GM18526 (cell line): Measurements from ENCODE around the gene BPIFA3.

Experiments
- POLR2A ChIP-seq: IDR thresholded peaks from 3 replicates; pipeline ENCODE4 v1.6.1; 2011; ENCODE audit not compliant: insufficient read length; ENCODE audit errors: extremely low read depth

BPIFA3 gene

DNA sequence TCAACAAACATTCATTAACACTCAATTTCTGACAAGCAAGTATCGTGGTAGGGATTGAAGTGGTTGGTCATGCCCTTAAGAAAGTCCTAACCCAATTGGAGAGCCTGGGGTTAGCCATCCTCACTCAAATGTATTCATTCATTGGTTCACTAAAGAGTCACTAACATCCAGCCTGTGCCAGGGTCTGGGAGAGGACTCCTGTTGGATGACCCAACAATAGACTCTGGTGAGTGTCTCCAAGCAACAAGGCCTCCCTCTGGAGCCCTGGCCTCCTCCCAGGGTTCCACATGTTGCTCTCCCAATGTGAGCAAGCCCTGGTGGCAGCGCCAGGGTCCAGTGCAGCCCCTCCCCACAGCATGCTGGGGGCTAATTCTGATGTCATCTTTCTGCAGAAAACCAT, at the start of gene BPIFA3:
Gene BPIFA3, plus strand, starts transcription at position 301 of the 400 bp plus-strand sequence. CDS start 185 bp downstream, outside the sequence.
- TF ChIP-seq POLR2A = no peak

DNA sequence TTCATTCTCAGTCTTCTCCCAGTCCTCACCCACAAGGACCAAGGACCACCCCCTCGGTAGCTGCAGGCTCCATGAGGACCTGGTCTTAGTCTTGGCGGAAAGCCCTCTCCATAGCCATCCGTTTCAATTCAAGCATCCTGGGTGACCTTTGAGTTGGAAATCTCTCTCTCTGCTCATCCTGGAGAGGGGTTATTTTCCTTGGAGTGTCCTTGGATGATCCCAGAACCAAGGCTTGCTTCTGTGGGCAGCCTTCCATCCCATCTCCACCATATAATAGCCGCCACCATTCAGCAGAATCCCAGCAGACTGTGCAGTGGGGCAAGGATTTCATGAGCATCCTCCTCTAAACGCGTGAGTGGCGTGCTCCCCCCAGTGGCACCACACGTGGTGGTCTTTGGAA, 49.3 kb upstream of the BPIFA3 start, which contains the start of gene BPIFA2:
Gene BPIFA2, plus strand, starts transcription at position 301 of the 400 bp plus-strand sequence. CDS start 987 bp downstream, outside the sequence.
- no peak for TF ChIP-seq POLR2A

DNA sequence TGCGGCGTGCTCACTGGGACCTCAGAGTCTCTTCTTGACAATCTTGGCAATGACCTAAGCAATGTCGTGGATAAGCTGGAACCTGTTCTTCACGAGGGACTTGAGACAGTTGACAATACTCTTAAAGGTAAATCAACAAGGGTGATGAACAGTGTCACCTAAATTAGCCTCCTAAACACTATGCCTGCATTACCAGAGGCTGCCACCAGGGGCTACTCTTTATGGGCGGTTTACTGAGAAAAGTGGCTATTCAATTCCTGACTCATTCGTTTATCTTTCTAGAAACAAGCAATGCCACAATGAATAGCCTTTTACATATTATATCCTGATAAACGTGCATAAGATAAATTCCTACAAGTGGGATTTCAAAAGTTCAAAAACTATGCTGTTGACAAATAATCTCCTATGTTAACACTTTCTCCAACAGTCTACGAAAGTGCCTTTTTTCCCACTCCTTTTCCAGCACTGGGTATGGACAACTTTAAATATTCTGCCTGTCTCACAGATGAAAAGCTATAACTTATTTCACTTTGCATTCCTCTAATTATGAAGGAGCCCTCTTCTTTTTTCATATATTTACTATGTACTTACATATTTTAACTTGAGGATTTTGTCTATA, 47.9 kb upstream of the BPIFA3 start:
- no peak for TF ChIP-seq POLR2A

DNA sequence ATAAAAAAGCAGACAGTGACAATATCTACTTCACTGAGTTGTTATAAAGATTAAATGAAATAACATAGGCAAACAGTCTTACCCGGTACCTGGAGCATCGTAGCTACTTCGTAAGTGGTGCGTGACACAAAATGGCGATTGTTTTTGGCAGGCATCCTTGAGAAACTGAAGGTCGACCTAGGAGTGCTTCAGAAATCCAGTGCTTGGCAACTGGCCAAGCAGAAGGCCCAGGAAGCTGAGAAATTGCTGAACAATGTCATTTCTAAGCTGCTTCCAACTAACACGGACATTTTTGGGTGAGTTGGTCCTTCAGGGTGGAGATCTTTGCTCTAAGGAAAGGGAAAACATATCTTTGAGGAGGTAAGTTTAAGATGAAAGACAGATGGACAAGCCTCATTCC, 44.4 kb upstream of the BPIFA3 start:
- TF ChIP-seq POLR2A = no peak

DNA sequence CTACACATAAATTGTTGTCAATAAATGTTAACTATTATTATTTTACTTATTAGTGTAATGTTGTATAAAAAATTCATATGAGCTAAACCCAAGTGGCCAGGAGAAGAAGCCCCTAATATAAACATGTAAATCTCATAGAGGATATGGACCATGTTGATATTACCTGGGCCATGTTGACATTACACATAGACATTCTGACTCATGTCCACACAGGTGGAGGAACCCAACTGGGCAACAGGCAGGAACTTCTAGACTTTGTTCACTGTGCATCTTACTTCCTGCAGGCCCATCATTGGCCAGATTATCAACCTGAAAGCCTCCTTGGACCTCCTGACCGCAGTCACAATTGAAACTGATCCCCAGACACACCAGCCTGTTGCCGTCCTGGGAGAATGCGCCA, 42.0 kb upstream of the BPIFA3 start:
- no peak for TF ChIP-seq POLR2A

DNA sequence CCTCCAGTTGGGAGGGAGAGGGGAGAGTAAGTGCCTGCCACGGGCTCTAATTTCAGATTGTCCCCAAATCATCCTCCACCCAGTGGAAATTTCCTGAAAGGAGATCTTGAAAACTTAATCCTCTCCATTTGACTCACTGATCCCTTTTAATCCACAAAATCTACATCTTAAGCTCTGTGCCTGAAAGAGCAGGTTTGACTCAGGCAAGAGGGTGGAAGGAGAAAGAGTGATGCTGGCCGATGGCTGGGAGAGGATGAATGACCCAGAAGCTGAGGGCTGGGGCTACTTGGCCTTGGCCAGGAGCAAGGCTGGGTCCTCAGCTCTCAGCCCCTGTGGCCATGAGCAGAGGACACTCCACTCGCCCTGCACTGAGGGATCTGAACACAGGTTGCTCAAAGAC, 41.1 kb upstream of the BPIFA3 start:
- no peak for TF ChIP-seq POLR2A

DNA sequence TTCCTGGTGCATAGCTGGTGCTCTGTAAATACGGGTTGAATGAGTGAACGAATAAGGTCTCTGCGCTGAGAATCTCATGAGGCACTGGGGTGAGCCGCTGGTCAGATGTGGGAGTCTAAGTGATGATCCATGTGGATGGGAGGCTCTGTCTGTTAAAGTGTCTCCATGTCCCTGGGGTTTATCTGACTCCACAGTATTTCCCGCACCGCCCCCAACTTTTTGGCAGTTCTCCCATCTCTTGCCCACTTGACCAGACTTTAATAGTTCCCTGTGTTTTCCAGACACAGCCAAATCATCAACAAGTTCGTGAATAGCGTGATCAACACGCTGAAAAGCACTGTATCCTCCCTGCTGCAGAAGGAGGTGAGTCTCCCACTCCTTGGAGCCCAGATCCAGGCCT, 39.3 kb upstream of the BPIFA3 start:
- no peak for TF ChIP-seq POLR2A

DNA sequence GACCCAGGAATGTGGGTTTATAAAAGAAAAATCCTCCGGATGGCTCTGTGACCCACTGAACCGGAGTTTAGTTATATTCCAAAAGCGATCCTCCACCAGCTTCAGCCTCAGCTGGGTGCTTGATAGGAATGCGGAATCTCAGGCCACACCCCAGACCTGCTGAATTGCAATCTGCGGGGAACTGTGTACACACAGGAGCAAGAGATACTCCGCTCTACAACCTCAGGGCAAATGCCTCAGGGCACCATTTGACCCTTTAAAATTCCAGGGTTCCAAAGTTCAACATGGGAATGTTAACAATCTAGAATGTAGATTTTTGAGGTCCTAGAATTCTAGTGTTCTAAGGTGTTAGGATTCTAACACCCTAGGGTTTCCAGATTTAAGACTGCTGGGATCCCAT, 38.4 kb upstream of the BPIFA3 start:
- no peak for TF ChIP-seq POLR2A

DNA sequence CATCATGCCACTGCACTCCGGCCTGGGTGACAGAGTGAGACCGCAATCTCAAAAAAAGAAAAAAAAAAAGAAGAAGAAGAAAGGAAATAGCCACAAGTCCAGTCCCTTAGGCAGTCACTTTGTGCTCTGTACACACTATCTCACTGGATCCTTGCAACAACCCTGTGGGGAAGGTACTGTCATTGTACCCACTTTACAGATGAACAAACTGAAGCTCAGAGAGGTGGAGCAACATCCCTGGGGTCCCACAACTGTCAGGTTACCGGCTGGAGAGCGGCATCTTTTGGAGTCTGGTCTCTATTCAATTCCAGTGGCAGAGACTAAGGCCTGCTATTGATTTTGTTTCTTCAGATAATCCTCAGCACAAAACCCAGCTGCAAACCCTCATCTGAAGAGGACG, 37.0 kb upstream of the BPIFA3 start:
- no peak for TF ChIP-seq POLR2A

DNA sequence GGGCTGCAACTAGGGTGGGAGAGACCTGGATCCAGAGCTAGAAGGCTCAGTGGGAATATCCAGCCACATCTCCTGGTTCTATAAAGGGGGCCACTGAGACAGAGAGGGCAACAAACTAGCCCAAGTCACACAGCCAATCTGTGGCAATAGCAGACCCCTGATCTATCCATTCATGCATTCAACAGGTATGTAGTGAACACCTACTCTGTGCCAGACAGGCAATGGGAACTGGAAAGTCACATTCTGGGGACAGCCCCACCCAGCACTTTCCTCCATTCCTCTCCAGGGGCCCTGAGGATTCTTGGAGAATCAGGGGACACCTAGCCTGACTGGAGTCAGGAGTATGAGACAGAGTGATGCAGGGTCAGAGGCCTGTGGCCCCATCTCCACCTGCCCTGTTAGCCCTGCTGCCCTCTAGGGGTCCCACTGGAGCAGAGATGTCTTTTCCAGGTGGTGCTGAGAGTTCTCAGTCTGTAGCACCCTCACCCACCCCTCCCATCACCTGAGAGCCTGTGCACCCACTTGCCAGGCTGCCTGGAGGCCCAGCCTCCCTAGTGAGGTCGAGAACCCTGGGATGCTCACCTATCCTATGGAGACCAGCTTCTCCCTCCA, 35.6 kb upstream of the BPIFA3 start:
- TF ChIP-seq POLR2A = no peak

DNA sequence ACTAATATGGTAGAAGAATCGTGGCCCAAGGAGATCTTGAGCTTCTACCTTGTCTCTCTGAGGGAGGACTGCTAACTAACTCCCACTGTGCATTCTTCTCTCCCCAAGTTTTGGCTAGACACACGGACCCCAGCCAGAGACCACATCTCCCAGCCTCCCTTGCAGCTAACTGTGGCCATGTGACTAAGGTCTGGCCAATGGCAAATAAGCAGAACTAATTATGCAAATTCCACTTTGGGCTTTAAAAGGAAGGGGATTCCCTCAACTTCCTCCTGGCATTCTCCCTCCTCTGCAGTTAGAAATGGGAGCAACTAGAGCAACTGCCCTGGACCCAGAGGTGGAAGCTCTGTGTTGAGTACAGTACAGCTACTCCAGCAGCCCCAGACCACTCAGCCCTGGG, 33.8 kb upstream of the BPIFA3 start:
- TF ChIP-seq POLR2A = no peak

DNA sequence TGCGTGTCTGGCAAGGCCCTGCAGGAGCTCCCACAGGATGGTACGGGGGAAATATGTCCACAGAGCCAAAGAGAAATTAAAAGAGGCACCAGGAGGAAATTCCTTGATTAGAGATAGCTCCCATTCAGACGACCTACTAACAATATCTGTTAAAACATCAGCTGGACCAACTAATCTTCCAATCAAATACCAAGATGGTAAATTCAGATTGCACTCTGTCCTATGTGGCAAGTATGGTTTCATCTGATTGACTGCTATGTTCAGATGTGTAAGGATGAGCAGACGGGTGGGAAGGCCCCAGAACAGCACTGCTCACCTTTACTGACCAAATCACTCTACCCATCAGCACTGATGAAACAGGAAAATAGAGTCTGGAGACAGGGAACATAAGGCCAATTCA, 29.7 kb upstream of the BPIFA3 start:
- no peak for TF ChIP-seq POLR2A

DNA sequence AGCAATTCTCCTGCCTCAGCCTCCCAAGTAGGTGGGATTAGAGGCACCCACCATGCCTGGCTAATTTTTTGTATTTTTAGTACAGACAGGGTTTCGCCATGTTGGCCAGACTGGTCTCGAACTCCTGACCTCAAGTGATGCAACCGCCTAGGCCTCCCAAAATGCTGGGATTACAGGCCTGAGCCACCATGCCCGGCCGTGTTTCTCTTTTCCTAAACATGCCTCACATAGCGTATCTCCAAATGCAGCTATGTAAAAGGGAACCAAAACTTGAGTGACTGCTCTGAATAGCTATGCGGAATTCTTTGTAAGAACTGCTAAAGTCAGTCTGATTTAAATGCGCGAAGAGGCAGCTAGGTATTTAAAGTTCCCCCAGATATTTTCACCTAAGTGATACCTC, 28.7 kb upstream of the BPIFA3 start:
- TF ChIP-seq POLR2A = no peak

DNA sequence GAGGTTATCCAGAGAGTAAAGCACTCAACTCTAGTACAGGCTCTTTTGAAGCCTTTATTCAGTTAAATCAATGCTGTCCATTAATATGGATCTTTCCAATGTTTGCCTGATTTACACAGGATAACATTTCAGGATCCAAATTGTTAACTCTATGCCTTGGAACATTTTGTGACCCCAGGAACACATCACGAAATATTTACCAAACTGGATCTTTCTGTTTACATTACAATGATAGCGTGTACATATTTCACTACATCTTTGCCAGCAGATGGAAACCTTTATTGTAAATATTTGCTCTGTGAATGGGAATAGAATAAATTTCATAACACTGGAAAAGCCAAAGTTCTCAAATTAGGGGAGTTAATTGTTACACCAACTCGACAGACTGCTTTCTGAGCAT, 25.7 kb upstream of the BPIFA3 start:
- TF ChIP-seq POLR2A = no peak

DNA sequence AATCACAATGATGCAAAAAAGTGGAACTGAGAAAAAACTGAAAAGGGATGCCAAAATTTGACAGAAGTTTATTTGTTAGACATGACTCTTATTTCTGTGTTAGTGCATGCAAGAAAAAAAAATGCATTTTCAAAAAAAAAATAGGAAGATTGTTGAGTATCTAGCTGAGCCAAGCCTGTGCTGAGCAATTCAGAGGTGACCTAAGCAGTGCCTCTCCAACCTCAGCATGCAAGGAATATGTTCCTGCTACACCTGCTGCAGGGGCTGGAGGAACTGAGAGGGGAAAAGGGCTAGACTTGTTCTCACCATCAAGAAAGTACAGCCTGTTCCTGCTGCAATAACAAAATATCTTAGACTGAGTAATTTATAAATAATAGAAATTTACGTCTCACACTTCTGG, 25.2 kb upstream of the BPIFA3 start:
- no peak for TF ChIP-seq POLR2A

DNA sequence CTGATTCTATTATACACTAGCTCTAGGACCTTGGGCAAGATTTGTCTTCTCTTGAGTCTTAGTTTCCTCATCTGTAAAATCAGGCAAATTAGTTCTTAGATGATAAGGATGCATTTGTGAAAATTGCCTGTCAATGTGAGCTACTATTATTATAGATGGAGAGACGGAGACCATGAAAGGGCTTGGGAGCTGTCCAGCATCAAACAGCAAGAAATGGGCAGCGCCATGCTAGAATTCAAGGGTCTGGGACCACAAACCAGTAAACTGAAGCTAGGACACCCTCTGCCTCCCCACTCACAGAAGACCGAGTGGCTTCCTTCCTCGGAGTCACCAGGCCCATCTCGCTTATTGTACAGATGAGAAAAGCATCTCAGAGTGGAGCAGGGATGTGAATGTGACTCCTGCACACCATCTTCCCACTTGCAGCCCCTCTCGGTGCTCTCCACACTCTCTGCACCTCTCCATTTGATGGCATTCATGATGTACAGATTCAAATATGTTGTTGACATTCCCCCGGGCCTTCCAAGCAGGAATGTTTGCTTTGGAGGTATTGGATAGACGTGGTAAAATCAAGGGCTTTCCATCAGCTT, 24.1 kb upstream of the BPIFA3 start:
- TF ChIP-seq POLR2A = no peak

DNA sequence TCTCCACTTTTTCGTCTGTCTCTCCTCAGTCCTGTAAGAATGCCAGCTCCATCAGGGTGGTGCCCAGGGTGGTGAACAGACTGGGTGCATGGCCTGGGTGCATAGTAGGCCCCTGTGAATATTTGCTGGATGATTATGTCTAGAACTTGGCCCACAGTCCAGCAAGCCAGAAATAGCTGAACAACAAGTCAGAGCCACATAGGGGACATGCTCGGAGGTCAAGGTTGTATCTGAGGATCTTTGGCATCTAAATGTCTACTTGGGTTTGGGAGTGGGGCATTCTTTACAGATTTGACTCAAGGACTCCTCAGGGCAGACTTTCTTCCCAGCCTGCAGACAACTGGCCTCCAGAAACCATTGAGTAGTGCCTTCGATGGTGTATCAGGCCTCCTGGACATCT, 18.1 kb upstream of the BPIFA3 start:
- no peak for TF ChIP-seq POLR2A

DNA sequence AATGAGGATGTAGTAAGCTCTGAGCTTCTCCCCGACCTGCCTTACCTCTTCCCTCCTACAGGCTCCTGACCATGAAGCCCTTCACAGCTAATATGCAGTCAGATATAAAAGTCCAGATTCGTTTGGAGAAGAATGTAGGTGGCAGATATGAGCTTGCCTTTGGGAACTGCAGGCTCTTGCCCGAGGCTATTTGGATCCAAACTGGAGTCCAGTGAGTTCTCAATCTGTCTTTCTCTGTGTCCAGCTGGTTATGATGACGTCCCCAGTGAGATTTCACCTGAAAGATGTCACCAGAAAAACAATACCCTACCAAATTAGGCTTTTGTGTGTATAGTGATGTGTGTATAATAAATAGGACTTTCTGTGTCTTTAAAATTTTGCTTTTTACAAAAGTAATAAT, 14.7 kb upstream of the BPIFA3 start:
- TF ChIP-seq POLR2A = no peak
